Neural progenitor cell (in vitro differentiated cells): ENCODE measurements around the gene ESYT2.

Experiments
- EZH2 ChIP-seq: fragments of 200-600 bp; sonication (generic); IDR thresholded peaks from 2 replicates; pipeline ENCODE4 v1.6.1; 2017; ENCODE audit warnings: antibody characterized with exemption, mild to moderate bottlenecking, moderate library complexity
- EZH2phosphoT487 ChIP-seq: fragments of 200-600 bp; sonication (generic); IDR thresholded peaks from 2 replicates; pipeline ENCODE4 v1.6.1; 2017; ENCODE audit warnings: antibody characterized with exemption
- TF ChIP-seq, protein P1 (sequence below): fragments of 200-600 bp; sonication (generic); IDR thresholded peaks from 2 replicates; pipeline ENCODE4 v1.5.1; 2017; ENCODE audit warnings: antibody characterized with exemption, mild to moderate bottlenecking

DNA sequence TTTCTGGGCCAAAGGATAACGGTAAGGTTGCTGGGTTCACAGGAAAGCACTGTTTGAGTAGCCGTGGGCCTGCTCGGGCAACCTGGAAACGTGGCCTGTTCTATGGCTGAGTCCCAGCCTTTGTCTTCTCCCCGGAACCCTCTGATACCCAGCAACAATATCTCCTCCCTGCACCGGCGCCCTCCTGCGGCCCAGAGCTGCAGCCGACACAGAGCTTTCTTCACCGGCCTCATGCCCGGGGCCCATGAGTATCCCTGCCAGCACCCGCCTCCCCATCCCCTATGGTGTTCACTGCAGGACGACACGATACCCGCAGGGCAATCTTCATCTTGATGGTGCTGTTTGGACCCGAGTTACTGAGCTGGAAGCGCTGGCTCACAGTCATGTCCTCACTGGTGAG is 86.1 kb downstream of the ESYT2 start:
- TF ChIP-seq EZH2phosphoT487, result no peak
- no peak for TF ChIP-seq EZH2
- TF ChIP-seq, protein P1, sequence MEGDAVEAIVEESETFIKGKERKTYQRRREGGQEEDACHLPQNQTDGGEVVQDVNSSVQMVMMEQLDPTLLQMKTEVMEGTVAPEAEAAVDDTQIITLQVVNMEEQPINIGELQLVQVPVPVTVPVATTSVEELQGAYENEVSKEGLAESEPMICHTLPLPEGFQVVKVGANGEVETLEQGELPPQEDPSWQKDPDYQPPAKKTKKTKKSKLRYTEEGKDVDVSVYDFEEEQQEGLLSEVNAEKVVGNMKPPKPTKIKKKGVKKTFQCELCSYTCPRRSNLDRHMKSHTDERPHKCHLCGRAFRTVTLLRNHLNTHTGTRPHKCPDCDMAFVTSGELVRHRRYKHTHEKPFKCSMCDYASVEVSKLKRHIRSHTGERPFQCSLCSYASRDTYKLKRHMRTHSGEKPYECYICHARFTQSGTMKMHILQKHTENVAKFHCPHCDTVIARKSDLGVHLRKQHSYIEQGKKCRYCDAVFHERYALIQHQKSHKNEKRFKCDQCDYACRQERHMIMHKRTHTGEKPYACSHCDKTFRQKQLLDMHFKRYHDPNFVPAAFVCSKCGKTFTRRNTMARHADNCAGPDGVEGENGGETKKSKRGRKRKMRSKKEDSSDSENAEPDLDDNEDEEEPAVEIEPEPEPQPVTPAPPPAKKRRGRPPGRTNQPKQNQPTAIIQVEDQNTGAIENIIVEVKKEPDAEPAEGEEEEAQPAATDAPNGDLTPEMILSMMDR, result no peak
